Adipocyte (in vitro differentiated cells): ENCODE data around the gene FAM120C.
A peak's percentile ranks its signal among the peaks of the same experiment; 100 is the strongest.

Experiments used
- DNase-seq: peaks from one replicate; pipeline ENCODE4 v3.0.0-alpha.2; 2015; ENCODE audit warnings: low read depth
- H3K27me3 ChIP-seq: replicated peaks from 2 replicates; pipeline ENCODE4 v1.7.0; 2013; ENCODE audit warnings: mild to moderate bottlenecking, low read length, moderate library complexity; ENCODE audit not compliant: control insufficient read depth, insufficient read depth
- H3K36me3 ChIP-seq: 2 replicates; pipeline ENCODE4 v1.7.0; 2013; ENCODE audit warnings: low read length, mild to moderate bottlenecking, moderate library complexity; ENCODE audit not compliant: control insufficient read depth, insufficient read depth, severe bottlenecking
- H3K4me1 ChIP-seq: 2 replicates; pipeline ENCODE4 v1.7.0; 2013; ENCODE audit warnings: mild to moderate bottlenecking, low read length, moderate library complexity; ENCODE audit not compliant: control insufficient read depth, insufficient read depth
- H3K4me3 ChIP-seq: 2 replicates; pipeline ENCODE4 v1.7.0; 2013; ENCODE audit warnings: mild to moderate bottlenecking, low read length, moderate library complexity
- H3K9ac ChIP-seq: 2 replicates; pipeline ENCODE4 v1.7.0; 2013; ENCODE audit warnings: mild to moderate bottlenecking, low read length, moderate library complexity
- H3K9me3 ChIP-seq: 2 replicates; pipeline ENCODE4 v1.7.0; 2013; ENCODE audit warnings: mild to moderate bottlenecking, low read length, moderate library complexity; ENCODE audit not compliant: control insufficient read depth

FAM120C gene

DNA sequence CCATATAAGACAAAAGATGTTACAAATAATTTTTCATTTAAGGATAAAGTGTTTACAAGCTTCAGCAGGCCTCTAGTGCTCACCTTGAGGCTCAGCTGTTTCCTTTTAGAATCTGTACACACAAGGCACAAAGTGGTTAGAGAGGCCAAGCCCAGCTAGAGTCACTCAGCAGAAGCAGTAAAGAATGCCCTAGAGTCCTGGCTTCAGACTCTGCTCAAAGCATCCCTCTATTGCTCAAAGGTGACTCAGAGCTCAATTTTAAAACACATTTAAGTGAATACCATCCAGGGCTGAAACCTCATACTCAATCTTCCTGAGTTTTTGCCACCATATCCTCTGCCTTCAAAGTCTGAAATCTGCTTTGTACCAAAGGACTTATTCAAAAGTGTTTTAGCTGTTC is 116.2 kb downstream of the FAM120C start:
- H3K27me3 ChIP-seq, result no peaks in the 10 kb centered on the region
- H3K4me1 ChIP-seq, result no peaks in the 10 kb centered on the region
- peak; percentile 40 for DNase-seq
- H3K4me3 ChIP-seq, result no peak overlapping the region
- no peaks in the 10 kb centered on the region for H3K36me3 ChIP-seq
- no peak overlapping the region for H3K9ac ChIP-seq
- no peaks in the 10 kb centered on the region for H3K9me3 ChIP-seq

DNA sequence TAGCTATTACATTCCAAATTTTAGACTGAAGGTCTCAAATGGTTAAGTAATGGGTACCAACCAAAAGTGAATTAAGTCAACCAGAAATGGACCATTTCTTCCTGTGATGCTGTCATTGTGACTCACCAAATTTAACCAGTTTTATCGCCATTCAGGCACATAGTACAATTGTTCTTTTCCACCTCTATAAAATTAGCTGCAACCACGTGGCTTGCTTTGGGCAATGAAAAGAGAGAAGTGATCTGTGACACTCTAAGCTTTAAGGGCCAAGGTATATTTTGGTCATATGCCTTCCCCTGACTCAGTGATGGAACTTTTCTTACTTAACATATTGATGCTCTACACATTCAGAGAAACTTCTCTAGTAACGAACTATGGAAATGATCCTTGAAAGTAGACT is 118.5 kb downstream of the FAM120C start:
- no peak overlapping the region for H3K9ac ChIP-seq
- no peaks in the 10 kb centered on the region for H3K36me3 ChIP-seq
- no peaks in the 10 kb centered on the region for H3K27me3 ChIP-seq
- DNase-seq, result no peak
- no peak overlapping the region for H3K4me3 ChIP-seq
- H3K4me1 ChIP-seq, result no peaks in the 10 kb centered on the region
- H3K9me3 ChIP-seq, result no peaks in the 10 kb centered on the region

DNA sequence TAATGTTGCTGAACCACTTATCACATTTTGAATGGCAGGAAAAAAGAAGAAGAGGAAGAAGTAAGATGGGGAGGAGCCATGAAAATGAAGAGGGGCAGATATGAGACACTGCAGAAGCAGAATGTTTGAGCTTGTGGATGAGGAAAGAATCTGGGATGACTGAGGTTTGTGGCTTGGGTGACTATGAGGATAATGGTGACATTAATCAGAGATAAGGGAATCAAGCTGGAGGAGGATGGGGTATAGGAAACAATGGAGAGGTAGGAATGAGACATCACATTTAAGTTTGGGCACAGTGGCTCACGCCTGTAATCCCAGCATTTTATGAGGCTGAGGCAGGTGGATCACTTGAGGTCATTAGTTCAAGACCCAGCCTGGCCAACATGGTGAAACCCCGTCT is 119.7 kb downstream of the FAM120C start:
- H3K4me3 ChIP-seq, result no peak overlapping the region
- no peaks in the 10 kb centered on the region for H3K27me3 ChIP-seq
- no peaks in the 10 kb centered on the region for H3K9me3 ChIP-seq
- H3K9ac ChIP-seq, result no peak overlapping the region
- no peaks in the 10 kb centered on the region for H3K36me3 ChIP-seq
- no peak for DNase-seq
- no peaks in the 10 kb centered on the region for H3K4me1 ChIP-seq

- Histone ChIP-seq H3K4me1 (peaks cover 6% of the 10 kb centered on the region), H3K9me3 (no peaks in the 10 kb centered on the region), H3K4me3 (no peak overlapping the region), H3K36me3 (no peaks in the 10 kb centered on the region), H3K9ac (no peak overlapping the region), H3K27me3 (peaks cover 7% of the 10 kb centered on the region)
- no peak for DNase-seq
These were observed 133.3 kb downstream of the FAM120C start for GRCh38 chrX:54049801-54050200.

- no peaks in the 10 kb centered on the region for H3K36me3 ChIP-seq
- no peak for DNase-seq
- peaks cover 7% of the 10 kb centered on the region for H3K27me3 ChIP-seq
- H3K9ac ChIP-seq, result no peak overlapping the region
- no peaks in the 10 kb centered on the region for H3K9me3 ChIP-seq
- peaks cover 6% of the 10 kb centered on the region for H3K4me1 ChIP-seq
- no peak overlapping the region for H3K4me3 ChIP-seq
These were observed 134.6 kb downstream of the FAM120C start for GRCh38 chrX:54048412-54048811.

- Histone ChIP-seq H3K9me3 (no peaks in the 10 kb centered on the region), H3K36me3 (peaks cover 3% of the 10 kb centered on the region), H3K27me3 (peaks cover 7% of the 10 kb centered on the region), H3K4me1 (peaks cover 6% of the 10 kb centered on the region), H3K4me3 (no peak overlapping the region), H3K9ac (no peak overlapping the region)
- no peak for DNase-seq
These were observed 137.4 kb downstream of the FAM120C start for GRCh38 chrX:54045563-54046228.

GRCh38 chrX:54044877-54045338 is 138.1 kb downstream of the FAM120C start:
- Histone ChIP-seq H3K9ac (peak overlapping the region; percentile 93), H3K4me1 (peaks cover 6% of the 10 kb centered on the region), H3K36me3 (peaks cover 11% of the 10 kb centered on the region), H3K4me3 (peak overlapping the region; percentile 87), H3K27me3 (peaks cover 7% of the 10 kb centered on the region), H3K9me3 (no peaks in the 10 kb centered on the region)
- no peak for DNase-seq

DNA sequence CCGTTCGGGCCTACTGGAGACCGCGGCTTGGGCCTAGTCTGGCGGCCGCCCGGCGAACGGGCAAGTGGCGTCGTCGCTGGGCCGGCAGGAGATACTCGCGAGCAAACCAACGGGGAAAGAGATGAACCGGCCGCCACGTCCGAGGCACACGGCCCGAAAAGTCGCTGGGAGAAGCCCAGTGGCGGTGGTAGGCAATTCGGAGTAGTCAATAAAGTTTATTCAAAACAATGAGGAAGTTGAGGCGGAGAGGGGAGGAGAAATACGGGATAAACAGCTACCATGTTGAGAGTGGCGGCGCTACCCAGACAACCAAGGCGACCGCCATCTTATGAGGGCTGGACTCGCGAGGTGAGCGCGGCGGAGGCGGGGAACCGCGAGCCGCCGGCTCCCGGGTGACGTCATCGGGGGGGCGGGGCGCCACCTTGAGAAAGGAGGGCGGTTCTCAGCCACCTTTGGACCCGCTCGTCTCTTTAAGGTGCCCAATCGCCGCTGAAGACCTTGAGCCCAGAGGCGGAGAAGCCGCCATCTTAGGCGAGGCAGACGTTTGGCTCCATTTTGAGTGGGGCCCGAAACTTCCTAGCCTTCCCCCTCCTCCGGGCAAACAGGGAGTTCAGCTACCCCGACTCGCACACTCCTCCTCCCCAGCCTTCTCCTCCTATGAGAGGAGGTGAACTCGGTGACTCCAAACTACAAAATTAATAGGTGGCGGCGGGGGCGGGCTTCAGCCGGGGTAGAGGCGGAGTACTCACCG is 138.8 kb downstream of the FAM120C start, which contains the start of gene PHF8:
PHF8 (minus strand) TSS at position 348 of the 751 bp plus-strand sequence. CDS start 1,745 bp downstream, outside the sequence.
- Histone ChIP-seq H3K9me3 (no peaks in the 10 kb centered on the region), H3K4me1 (peaks cover 3% of the 10 kb centered on the region), H3K4me3 (peak within 1 kb of the TSS; percentile 87), H3K9ac (peak within 1 kb of the TSS; percentile 93), H3K36me3 (peaks cover 11% of the 10 kb centered on the region), H3K27me3 (peaks cover 7% of the 10 kb centered on the region)
- peak; percentile 92 for DNase-seq

DNA sequence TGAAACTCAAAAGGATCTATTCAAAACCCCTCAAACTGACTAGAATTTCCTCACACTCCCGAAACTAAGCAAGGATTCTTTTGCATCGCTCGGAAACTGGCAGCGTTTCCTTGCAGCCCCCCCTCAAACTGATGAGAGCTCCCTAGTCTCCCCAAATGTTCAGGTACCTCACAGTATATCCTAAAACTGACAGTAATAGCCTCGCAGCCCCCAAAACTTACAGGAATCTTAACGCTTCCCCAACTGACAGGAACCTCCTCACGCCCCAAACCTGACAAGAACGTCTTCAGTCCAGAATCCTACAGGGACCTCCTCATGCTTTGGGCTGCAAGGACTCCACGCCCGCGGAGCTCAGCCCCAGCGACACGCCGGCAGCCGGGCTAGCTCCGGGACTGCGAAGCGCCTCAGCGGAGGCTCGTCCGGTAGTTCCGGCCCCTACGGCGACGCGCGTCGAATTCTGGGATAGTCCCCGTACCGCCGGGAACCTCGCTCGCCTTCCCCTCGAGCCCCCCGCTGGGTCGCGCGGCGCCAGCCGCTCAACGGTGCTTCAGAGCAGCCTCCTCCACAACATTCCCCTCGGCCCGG is 139.4 kb downstream of the FAM120C start:
- DNase-seq, result peak; percentile 58
- H3K4me3 ChIP-seq, result peak overlapping the region; percentile 87
- H3K27me3 ChIP-seq, result peaks cover 7% of the 10 kb centered on the region

GRCh38 chrX:54043056-54043455 is 140.0 kb downstream of the FAM120C start:
- DNase-seq, result peak; percentile 19
- Histone ChIP-seq H3K9me3 (no peaks in the 10 kb centered on the region), H3K4me3 (peak overlapping the region; percentile 87), H3K4me1 (peaks cover 3% of the 10 kb centered on the region), H3K36me3 (peaks cover 11% of the 10 kb centered on the region), H3K9ac (peak overlapping the region; percentile 93), H3K27me3 (peaks cover 4% of the 10 kb centered on the region)

More for the DNA sequence above, 139.4 kb downstream of the FAM120C start:
- H3K36me3 ChIP-seq, result peaks cover 11% of the 10 kb centered on the region
- peaks cover 3% of the 10 kb centered on the region for H3K4me1 ChIP-seq
- peak overlapping the region; percentile 93 for H3K9ac ChIP-seq
- no peaks in the 10 kb centered on the region for H3K9me3 ChIP-seq

GRCh38 chrX:54042609-54043021 is 140.4 kb downstream of the FAM120C start:
- peaks cover 3% of the 10 kb centered on the region for H3K4me1 ChIP-seq
- DNase-seq, result peak; percentile 79
- H3K36me3 ChIP-seq, result peaks cover 11% of the 10 kb centered on the region
- H3K9me3 ChIP-seq, result no peaks in the 10 kb centered on the region
- peak overlapping the region; percentile 87 for H3K4me3 ChIP-seq
- peaks cover 4% of the 10 kb centered on the region for H3K27me3 ChIP-seq
- H3K9ac ChIP-seq, result peak overlapping the region; percentile 58
